Activated naive CD4-positive, alpha-beta T cell treated with anti-CD3 and anti-CD28 coated beads, Interleukin-2, amount 10 ng/mL, durations not matched to agents 7 days and 5 days (primary cell): ENCODE measurements around the gene IQSEC3.

Experiments
- CTCF ChIA-PET: fragments of 350-600 bp; sonication (Branson Sonifier 250); formaldehyde crosslinking; loops from one replicate; lab custom pipeline; 2021; ENCODE audit warnings: antibody characterized with exemption; lab: Charles Lee
- DNase-seq: peaks from one replicate; pipeline ENCODE4 v3.0.0-alpha.2; 2020
- H3K27ac Mint-ChIP-seq: one replicate; pipeline ENCODE4 v1.8.0; 2021; ENCODE audit warnings: mild to moderate bottlenecking, moderate library complexity, mixed read lengths
- H3K27me3 Mint-ChIP-seq: one replicate; pipeline ENCODE4 v1.8.0; 2021; ENCODE audit warnings: mild to moderate bottlenecking, mixed read lengths
- H3K36me3 Mint-ChIP-seq: one replicate; pipeline ENCODE4 v1.8.0; 2021; ENCODE audit warnings: mixed read lengths
- H3K4me1 Mint-ChIP-seq: one replicate; pipeline ENCODE4 v1.8.0; 2021; ENCODE audit warnings: mixed read lengths
- H3K4me3 Mint-ChIP-seq: one replicate; pipeline ENCODE4 v1.8.0; 2021; ENCODE audit warnings: mild to moderate bottlenecking, moderate library complexity, mixed read lengths
- H3K9me3 Mint-ChIP-seq: one replicate; pipeline ENCODE4 v1.8.0; 2021; ENCODE audit warnings: mixed read lengths

Gene IQSEC3

DNA sequence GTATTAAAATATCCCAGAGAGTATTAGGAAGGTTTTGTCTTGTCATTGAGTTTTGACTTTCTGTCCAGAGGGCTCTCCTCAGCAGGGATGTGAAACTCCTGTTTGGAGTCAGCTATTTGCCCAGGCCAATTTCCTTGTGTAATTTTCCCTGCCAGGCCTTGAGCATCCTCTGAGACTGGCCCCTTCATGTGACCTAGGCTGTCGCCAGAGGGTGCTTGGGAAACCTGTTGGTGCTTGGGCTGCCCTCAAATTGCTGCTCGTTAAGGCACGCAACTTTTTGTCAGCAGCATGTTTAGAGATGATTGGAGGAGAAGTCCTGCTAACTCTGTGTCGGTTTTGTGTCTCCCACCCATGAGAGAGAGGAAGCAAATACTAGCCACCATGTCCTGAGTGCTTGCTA lies 39.1 kb downstream of the IQSEC3 start:
- Mint-ChIP-seq H3K4me3 (no peak overlapping the region), H3K36me3 (no peaks in the 10 kb centered on the region), H3K27me3 (peaks cover 7% of the 10 kb centered on the region), H3K4me1 (peaks cover 16% of the 10 kb centered on the region), H3K9me3 (peaks cover 9% of the 10 kb centered on the region), H3K27ac (no peak overlapping the region)
- DNase-seq: no peak
- CTCF ChIA-PET: no interaction called here

DNA sequence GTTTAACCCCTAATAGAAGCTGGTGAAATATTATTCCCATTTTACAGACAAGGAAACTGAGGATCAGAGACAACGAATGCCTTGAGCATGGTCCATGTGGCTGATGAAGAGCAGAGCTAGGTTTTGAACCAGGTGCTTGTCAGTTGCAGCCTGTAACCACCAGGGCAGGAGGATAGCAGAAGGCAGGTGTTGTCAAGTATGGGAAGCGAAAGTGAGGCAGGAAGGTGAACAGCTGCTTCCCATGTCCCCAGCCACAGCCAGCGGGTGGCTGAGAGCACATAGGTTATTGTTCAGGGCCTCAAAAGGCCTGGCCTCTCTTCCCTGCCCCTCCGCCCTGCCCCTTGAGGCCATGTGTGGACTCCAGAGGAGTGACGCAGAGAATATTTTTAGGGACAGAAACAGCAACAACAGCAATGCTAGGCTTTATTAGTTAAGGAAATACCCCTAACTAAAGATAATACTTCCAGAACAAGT lies 39.6 kb downstream of the IQSEC3 start:
- CTCF ChIA-PET: interaction anchor here (1.2 kb wide), 1 partner anchor 47 kb away, joined by 3 read pairs; no protein-coding TSS in a partner anchor
- peaks cover 9% of the 10 kb centered on the region for H3K9me3 Mint-ChIP-seq
- H3K4me3 Mint-ChIP-seq: no peak overlapping the region
- H3K27me3 Mint-ChIP-seq: peaks cover 5% of the 10 kb centered on the region
- H3K4me1 Mint-ChIP-seq: peaks cover 16% of the 10 kb centered on the region
- H3K36me3 Mint-ChIP-seq: no peaks in the 10 kb centered on the region
- DNase-seq: no peak
- no peak overlapping the region for H3K27ac Mint-ChIP-seq

DNA sequence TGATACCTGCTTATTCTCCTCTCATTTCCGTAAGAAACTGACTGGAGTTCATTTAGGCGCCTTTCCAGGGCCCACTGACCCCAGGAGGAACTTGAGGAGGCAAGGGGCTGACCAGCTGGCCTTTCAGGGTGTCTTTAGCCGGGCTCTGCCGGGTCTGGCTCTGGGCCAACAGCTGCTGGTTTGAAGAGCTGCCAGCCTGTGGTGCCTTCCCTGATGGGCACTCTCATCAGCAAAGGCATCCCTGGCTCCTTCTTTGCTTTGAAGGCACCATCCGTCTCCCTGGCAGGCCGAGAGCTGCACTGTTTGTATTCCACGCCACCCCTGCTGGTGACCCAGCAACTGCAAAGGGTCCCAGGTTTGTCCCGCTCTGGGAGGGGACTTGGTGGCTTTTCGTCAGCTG lies 42.0 kb downstream of the IQSEC3 start:
- Mint-ChIP-seq H3K4me3 (no peak overlapping the region), H3K36me3 (no peaks in the 10 kb centered on the region), H3K27ac (no peak overlapping the region), H3K9me3 (peaks cover 4% of the 10 kb centered on the region), H3K27me3 (peaks cover 11% of the 10 kb centered on the region), H3K4me1 (peaks cover 16% of the 10 kb centered on the region)
- CTCF ChIA-PET: no interaction called here
- no peak for DNase-seq

DNA sequence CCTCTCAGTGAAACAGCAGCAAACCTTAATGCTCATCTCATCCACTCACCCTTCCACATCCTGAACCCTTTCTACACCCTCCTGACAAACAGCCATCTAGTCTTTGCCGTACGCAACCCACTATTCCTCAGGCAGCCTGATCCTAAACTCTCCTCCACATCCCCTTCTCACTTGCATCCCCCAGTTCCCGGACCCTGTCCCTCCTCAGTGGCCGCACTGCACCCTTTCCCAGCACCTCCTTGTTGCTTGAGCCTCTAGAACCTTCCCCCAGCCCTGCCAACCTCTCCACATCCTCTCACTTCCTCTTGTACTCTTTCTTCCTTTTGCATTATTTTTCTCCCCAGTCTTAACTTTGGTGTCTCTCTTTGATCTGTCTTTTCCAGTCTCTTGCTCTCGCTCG lies 42.9 kb downstream of the IQSEC3 start:
- peaks cover 11% of the 10 kb centered on the region for H3K4me1 Mint-ChIP-seq
- CTCF ChIA-PET: no interaction called here

DNA sequence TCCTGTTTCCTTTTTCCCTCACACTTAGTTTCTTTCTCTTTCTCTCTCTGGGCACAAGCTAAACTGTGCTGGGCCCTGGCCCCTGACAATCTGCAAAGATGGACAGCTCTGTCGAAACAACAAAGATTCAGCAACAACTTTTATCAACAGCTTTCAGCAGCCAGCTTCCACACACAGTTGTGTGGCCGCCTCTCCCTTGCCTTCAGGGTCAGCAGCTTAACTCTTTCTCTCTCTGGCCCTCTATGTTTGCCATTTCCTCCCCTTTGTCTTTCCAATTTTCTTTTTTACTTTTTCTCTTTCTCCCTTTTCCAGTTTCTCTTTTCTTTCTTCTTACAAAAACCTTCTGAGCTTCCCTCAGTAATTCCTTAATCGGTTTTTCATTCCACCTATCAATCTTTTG lies 43.3 kb downstream of the IQSEC3 start:
- CTCF ChIA-PET: no interaction called here
- Mint-ChIP-seq H3K27me3 (peaks cover 15% of the 10 kb centered on the region), H3K4me1 (peaks cover 11% of the 10 kb centered on the region), H3K9me3 (no peaks in the 10 kb centered on the region), H3K27ac (no peak overlapping the region), H3K36me3 (no peaks in the 10 kb centered on the region), H3K4me3 (no peak overlapping the region)
- DNase-seq: no peak

More for the DNA sequence above, 42.9 kb downstream of the IQSEC3 start:
- H3K9me3 Mint-ChIP-seq: no peaks in the 10 kb centered on the region
- H3K27me3 Mint-ChIP-seq: peaks cover 14% of the 10 kb centered on the region
- H3K27ac Mint-ChIP-seq: no peak overlapping the region
- no peak overlapping the region for H3K4me3 Mint-ChIP-seq
- H3K36me3 Mint-ChIP-seq: no peaks in the 10 kb centered on the region
- no peak for DNase-seq

DNA sequence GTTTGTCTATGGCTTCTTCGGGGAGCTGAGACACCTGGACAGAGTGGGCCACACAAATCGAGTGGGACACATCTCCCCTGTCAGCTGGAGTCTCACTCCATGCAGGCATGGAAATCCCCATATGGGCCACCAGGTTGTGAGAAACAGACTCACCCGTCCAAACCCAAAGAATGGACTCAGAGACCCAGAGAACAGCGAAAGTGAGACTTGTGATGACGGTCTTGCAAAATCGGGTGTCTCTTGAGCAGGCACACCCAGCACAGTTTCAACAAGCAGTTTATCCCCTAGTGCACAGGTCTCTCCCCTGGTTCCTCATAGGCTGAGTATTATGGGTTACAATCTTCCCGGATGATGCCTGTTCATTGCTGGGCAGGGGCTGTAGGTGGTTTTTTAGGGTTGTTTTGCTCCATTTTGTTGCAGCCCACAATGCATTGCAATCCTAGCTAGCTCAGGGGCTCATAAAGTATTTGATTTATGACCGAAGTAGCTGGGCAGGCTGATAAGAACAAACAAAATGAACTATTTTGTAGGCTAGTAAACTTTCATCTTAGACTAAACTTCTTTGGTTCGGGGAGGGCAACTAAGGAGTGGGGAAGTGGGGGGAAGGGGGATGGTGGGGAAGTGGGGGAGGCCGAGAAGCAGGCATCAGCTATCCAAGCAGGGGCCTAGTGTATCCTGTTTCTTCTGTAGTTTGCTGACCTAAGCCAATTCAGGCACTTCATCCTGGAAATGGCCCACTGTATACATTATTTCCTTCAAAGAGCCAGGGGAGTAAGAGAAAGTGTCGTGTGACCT lies 45.3 kb downstream of the IQSEC3 start:
- CTCF ChIA-PET: no interaction called here
- DNase-seq: no peak
- Mint-ChIP-seq H3K4me3 (no peak overlapping the region), H3K9me3 (no peaks in the 10 kb centered on the region), H3K36me3 (no peaks in the 10 kb centered on the region), H3K4me1 (peaks cover 11% of the 10 kb centered on the region), H3K27me3 (peaks cover 15% of the 10 kb centered on the region), H3K27ac (no peak overlapping the region)

DNA sequence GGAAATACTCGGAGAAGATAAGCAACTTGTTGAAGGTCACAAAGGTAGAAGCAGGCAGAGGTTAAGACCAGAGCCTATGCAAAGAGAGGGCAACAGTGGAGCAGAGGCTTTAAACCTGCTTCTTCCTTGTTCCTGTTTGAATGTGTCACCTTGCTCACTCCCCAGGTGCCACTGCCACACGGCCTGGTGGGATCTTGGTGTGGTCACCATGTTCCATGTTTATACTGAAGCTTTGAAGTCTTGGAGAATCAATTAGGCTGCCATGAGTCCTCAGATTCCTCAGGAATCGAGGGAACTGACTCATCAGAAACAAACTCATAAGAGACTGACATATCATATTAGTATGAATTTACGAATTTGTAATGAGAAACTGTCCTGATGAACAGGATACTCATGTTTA lies 46.8 kb downstream of the IQSEC3 start:
- Mint-ChIP-seq H3K4me3 (no peak overlapping the region), H3K27me3 (peaks cover 15% of the 10 kb centered on the region), H3K4me1 (peaks cover 11% of the 10 kb centered on the region), H3K9me3 (no peaks in the 10 kb centered on the region), H3K27ac (no peak overlapping the region), H3K36me3 (no peaks in the 10 kb centered on the region)
- no peak for DNase-seq
- CTCF ChIA-PET: no interaction called here

DNA sequence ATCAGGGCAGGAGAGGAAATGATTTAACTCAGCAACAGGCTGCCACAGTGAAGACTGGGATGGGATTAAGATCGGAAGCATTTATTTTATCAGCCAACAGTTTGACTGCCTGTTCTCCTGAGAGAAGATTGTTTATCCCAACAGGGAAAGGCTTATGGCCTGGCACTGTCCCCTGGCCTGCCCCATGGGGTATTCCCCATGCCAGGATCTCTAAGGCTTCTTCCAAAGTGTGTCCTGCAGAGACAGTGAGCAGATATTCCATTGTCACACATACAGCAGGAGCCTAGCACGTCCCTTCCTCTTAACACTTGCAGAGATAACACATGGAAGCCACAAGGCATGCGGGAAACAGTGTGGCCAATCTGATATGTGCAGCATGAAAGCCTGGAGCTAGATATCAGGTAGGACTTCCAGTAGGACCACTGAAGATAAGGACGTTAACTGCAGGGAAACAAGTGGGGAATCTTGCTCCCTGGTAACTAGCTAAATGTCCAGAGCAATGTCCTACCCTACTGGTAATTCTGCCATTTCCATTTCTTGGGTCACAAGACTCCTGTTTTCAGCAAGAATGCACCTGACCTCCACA lies 48.2 kb downstream of the IQSEC3 start:
- peaks cover 9% of the 10 kb centered on the region for H3K27me3 Mint-ChIP-seq
- DNase-seq: no peak
- CTCF ChIA-PET: no interaction called here
- peaks cover 5% of the 10 kb centered on the region for H3K4me1 Mint-ChIP-seq
- no peaks in the 10 kb centered on the region for H3K9me3 Mint-ChIP-seq
- H3K27ac Mint-ChIP-seq: no peak overlapping the region
- H3K4me3 Mint-ChIP-seq: no peak overlapping the region
- no peaks in the 10 kb centered on the region for H3K36me3 Mint-ChIP-seq

DNA sequence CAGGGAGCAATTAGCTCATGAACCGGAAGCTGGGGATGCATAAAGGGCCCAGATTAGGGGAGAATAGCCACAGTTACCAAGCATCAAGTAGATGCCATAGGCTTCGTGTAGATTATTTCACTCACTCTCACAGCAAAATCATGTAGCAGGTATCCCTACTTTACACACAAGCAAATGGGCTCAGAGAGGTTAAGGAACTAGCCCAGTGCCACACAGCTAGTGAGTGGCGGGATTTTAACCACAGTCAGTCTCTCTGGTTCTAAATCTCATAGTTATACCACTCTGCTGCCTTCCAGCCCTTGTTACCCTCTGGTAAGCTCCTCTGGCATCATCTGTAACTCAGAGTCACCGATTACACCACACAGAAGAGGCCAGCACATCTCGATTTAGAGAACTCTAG lies 49.0 kb downstream of the IQSEC3 start:
- Mint-ChIP-seq H3K27me3 (peaks cover 9% of the 10 kb centered on the region), H3K4me1 (no peaks in the 10 kb centered on the region), H3K36me3 (no peaks in the 10 kb centered on the region), H3K27ac (no peak overlapping the region), H3K9me3 (no peaks in the 10 kb centered on the region), H3K4me3 (no peak overlapping the region)
- no peak for DNase-seq
- CTCF ChIA-PET: no interaction called here

DNA sequence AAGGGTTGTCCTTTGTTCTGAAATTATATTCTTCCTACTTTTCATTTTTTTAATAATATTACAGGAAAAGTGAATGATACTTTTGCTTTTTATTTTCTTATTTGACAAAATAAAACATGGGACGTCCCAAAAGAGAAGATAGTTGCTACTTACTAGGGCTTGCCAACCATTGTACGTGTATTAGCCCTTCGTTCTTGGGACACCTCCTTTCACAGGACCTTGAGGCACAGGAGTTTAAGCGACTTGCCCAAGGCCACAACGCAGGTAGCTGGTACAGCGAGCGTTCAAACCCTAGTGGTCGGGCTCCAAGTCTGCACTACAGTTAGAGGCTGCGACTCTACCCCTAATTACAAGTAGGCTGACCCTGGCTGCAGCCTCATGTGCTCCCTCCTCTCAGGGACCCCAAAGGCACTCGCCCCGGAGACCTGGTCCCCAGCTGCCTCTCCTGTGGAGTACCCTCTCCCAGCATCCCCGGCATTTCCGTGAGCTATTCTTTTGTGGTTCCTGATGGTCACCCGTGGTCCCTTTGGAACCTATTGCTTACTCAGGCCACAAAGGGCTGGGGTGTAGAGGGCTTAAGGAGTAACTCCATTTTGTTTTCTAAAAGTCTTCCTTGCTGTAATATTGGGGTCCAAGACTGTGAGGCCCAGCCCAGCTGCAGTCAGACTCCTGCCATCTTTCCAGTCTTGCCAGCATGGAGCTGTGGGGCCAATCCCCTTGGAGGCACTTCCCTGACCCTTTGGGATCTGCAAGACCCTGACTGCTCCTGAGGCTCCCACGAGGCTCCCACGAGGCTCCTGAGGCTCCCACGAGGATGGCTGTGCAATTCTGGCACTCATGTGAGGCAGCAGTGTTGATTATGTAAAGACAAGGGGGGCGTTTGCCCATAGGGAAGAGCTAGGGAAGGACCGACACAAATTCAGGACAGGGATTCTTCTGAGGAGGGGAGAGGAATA lies 49.7 kb downstream of the IQSEC3 start:
- Mint-ChIP-seq H3K27me3 (peaks cover 9% of the 10 kb centered on the region), H3K4me3 (no peak overlapping the region), H3K9me3 (no peaks in the 10 kb centered on the region), H3K36me3 (no peaks in the 10 kb centered on the region), H3K27ac (no peak overlapping the region), H3K4me1 (no peaks in the 10 kb centered on the region)
- no peak for DNase-seq
- CTCF ChIA-PET: no interaction called here

DNA sequence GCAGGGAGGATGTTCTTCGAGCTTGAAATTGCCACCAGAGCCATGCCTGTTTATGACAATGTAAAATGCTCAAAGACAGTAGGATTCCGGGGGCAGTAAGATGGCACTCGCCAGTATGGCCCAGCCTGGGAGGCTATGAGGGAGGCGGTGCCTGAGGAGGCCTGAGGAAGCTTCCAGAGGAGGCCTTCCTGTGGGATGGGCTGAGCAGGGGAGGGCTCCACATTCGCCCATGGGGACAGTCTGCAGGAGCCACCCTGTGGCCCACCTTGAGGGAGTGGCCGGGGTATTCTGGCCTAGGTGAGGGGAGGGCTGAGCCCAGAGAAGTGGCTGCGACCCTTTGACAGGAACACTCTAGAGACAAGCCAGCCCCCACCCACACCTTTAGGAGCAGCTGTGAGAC lies 50.7 kb downstream of the IQSEC3 start:
- H3K36me3 Mint-ChIP-seq: no peaks in the 10 kb centered on the region
- H3K4me1 Mint-ChIP-seq: no peaks in the 10 kb centered on the region
- CTCF ChIA-PET: no interaction called here
- peaks cover 3% of the 10 kb centered on the region for H3K27me3 Mint-ChIP-seq
- H3K4me3 Mint-ChIP-seq: no peak overlapping the region
- no peak for DNase-seq
- H3K27ac Mint-ChIP-seq: no peak overlapping the region
- no peaks in the 10 kb centered on the region for H3K9me3 Mint-ChIP-seq

DNA sequence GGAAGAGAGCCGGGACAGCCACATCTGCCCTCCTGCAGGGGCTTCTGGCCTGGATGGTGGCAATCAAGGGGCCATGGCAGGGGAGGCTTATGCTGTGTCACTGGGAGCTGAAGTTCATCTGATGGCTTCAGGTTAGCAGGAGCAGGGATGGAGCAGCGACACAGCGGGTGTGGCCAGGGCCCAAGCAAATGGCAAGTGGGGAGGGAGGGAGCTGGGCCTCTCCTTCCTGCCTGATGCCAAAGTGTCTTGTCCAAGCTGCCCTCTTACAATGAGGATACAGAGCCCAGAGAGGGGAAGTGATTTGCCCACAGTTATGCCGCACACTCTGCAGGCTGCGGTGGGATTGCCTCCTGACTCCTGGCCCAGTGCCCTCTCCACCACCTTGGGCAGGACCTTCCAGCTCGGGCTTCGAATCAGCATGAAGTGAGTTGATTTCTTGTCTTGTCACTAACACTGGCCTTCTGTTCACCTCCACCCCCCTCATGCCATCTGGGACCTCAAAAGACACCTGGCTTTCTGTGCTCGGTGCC lies 51.3 kb downstream of the IQSEC3 start:
- Mint-ChIP-seq H3K4me3 (no peak overlapping the region), H3K36me3 (no peaks in the 10 kb centered on the region), H3K9me3 (no peaks in the 10 kb centered on the region), H3K4me1 (no peaks in the 10 kb centered on the region), H3K27me3 (peaks cover 3% of the 10 kb centered on the region), H3K27ac (no peak overlapping the region)
- no peak for DNase-seq
- CTCF ChIA-PET: no interaction called here

DNA sequence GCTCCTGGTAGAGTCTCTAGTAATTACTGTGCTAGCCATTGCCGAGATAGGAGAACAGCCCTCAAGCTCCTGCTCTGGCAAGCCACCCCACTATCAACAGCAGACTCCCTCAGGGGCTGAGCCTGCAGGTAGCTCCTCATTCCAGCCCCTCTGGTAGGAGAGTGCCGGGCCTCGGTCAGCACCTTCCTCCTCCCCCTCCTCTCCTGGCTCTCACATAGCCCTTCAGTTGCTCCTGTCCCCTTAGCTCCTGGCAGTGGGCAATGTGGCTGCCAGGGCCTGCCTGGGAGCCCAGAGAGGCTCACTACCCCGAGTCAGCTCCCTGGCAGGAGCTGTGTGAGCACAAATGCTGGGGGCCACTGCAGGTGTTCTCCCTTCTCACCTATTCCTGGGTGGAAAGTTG lies 52.0 kb downstream of the IQSEC3 start:
- no peaks in the 10 kb centered on the region for H3K9me3 Mint-ChIP-seq
- no peak overlapping the region for H3K27ac Mint-ChIP-seq
- no peaks in the 10 kb centered on the region for H3K4me1 Mint-ChIP-seq
- H3K36me3 Mint-ChIP-seq: no peaks in the 10 kb centered on the region
- no peak for DNase-seq
- peaks cover 3% of the 10 kb centered on the region for H3K27me3 Mint-ChIP-seq
- CTCF ChIA-PET: no interaction called here
- H3K4me3 Mint-ChIP-seq: no peak overlapping the region

DNA sequence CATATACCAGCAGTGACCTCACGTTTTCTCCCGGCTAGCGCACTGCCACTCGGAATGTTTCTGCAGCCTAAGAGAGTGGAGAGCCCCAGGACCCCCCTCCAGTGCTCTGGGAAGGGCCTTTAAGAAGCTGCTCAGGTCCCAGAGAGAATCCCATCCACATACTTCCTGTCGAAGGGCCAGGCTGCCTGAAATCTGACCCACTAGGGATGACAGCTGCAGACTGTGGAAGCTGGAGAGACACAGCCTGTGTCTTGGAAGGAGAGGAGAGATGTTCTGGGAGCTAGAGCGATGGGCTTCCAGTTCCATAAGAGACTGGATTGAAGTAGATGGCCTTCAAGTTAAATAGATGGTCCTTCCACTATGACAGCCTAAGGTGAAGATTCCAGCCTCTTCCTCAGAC lies 54.4 kb downstream of the IQSEC3 start:
- CTCF ChIA-PET: no interaction called here
- DNase-seq: no peak
- H3K9me3 Mint-ChIP-seq: no peaks in the 10 kb centered on the region
- H3K4me3 Mint-ChIP-seq: no peak overlapping the region
- no peaks in the 10 kb centered on the region for H3K36me3 Mint-ChIP-seq
- peaks cover 3% of the 10 kb centered on the region for H3K27me3 Mint-ChIP-seq
- no peak overlapping the region for H3K27ac Mint-ChIP-seq
- H3K4me1 Mint-ChIP-seq: no peaks in the 10 kb centered on the region
